ENCODE measurements around the gene RIMBP2.

Gene RIMBP2

DNA sequence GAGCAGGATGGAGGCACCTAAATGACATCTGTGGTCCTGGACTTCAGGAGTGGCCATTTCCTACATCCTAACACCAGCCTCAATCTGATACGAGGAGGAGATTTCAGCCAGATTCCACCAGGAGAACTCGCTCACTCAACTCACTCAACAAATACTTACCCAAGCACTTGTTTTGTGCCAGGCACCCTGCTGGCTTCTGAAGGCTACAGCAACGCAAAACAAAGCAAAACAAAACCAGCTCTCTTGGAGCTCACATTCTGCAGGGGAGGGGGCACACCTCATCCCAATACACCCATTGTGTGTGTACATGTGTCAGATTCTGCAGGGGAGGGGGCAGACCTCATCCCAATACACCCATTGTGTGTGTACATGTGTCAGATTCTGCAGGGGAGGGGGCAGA, 233.7 kb downstream of the RIMBP2 start:
- no peaks in the 10 kb centered on the region for H3K36me3 ChIP-seq (ENCODE audit: insufficient read depth)
- H3K4me2 ChIP-seq: no peak overlapping the region
- no peak overlapping the region for H2AFZ ChIP-seq (ENCODE audit: low read depth)
- H3K4me1 ChIP-seq (ENCODE audit: low read depth, poor library complexity, severe bottlenecking): no peaks in the 10 kb centered on the region
- H3K27me3 ChIP-seq (ENCODE audit: insufficient read depth, low read depth): no peaks in the 10 kb centered on the region
- no peak overlapping the region for H3K9ac ChIP-seq
- no peaks in the 10 kb centered on the region for H4K20me1 ChIP-seq (ENCODE audit: insufficient read depth)
- H3K27ac ChIP-seq: no peak overlapping the region
- TF ChIP-seq, protein P1, sequence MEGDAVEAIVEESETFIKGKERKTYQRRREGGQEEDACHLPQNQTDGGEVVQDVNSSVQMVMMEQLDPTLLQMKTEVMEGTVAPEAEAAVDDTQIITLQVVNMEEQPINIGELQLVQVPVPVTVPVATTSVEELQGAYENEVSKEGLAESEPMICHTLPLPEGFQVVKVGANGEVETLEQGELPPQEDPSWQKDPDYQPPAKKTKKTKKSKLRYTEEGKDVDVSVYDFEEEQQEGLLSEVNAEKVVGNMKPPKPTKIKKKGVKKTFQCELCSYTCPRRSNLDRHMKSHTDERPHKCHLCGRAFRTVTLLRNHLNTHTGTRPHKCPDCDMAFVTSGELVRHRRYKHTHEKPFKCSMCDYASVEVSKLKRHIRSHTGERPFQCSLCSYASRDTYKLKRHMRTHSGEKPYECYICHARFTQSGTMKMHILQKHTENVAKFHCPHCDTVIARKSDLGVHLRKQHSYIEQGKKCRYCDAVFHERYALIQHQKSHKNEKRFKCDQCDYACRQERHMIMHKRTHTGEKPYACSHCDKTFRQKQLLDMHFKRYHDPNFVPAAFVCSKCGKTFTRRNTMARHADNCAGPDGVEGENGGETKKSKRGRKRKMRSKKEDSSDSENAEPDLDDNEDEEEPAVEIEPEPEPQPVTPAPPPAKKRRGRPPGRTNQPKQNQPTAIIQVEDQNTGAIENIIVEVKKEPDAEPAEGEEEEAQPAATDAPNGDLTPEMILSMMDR (conservative IDR thresholded peaks at IDR 0.05; ENCODE audit: low read depth, low read length): no peak
- no peak overlapping the region for H3K4me3 ChIP-seq (IDR thresholded peaks at IDR 0.05; ENCODE audit: insufficient read depth, low read depth, low read length)
- H3K79me2 ChIP-seq (ENCODE audit: insufficient read depth, low read depth): no peaks in the 10 kb centered on the region

DNA sequence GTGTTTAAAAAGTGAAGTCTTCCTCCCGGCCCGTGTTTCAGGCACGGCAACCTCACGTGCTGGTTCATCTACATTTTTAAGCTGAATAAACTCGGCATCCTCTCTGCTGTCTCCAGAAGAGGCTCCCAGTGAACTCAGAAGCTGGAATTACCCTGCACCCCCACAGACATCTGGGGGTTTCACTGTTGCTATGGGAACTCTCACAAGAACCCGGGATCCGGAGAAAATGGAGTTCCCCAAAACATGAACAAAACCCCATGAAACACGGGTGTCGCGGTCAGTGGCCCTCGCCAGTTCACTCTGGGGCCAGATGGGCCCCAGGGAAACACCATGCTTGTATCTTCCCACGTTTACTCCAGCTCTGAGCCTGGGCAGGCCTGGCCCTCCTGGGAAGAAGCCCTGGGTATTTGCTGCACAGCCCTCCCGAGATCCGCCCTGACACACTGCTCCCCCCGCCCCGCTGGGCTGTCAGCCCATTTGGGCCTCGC, 234.7 kb downstream of the RIMBP2 start:
- TF ChIP-seq, protein P1 (conservative IDR thresholded peaks at IDR 0.05; ENCODE audit: low read depth, low read length): no peak

DNA sequence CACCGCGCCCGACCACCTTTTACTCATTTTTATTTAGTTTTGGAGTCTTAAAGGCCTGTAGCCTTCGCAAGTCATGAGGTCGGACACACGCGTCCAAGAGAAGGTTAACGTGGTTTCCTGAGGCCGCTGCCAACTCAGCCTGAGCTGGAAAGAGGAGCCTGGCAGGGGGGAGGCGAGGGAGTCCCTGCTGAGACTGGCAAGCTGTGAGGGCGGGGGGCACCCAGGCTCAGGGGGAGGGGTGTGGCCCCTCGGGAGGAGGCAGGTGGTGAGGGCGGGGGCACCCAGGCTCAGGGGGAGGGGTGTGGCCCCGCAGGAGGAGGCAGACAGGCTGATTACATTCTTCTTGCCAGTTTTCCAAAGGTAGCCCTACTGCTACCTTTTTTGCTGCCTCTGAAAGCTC, 235.2 kb downstream of the RIMBP2 start:
- Histone ChIP-seq H3K9ac (no peak overlapping the region), H2AFZ (ENCODE audit: low read depth) (no peak overlapping the region), H3K27me3 (ENCODE audit: insufficient read depth, low read depth) (no peaks in the 10 kb centered on the region), H3K27ac (no peak overlapping the region), H3K36me3 (ENCODE audit: insufficient read depth) (no peaks in the 10 kb centered on the region), H3K4me3 (IDR thresholded peaks at IDR 0.05; ENCODE audit: insufficient read depth, low read depth, low read length) (no peak overlapping the region), H3K4me1 (ENCODE audit: low read depth, poor library complexity, severe bottlenecking) (no peaks in the 10 kb centered on the region), H3K79me2 (ENCODE audit: insufficient read depth, low read depth) (no peaks in the 10 kb centered on the region), H3K4me2 (no peak overlapping the region), H4K20me1 (ENCODE audit: insufficient read depth) (no peaks in the 10 kb centered on the region)
- TF ChIP-seq, protein P1 (conservative IDR thresholded peaks at IDR 0.05; ENCODE audit: low read depth, low read length): no peak

More for the DNA sequence above, 234.7 kb downstream of the RIMBP2 start:
- no peak overlapping the region for H3K4me2 ChIP-seq
- no peak overlapping the region for H3K4me3 ChIP-seq (IDR thresholded peaks at IDR 0.05; ENCODE audit: insufficient read depth, low read depth, low read length)
- H3K36me3 ChIP-seq (ENCODE audit: insufficient read depth): no peaks in the 10 kb centered on the region
- H3K79me2 ChIP-seq (ENCODE audit: insufficient read depth, low read depth): no peaks in the 10 kb centered on the region
- H3K4me1 ChIP-seq (ENCODE audit: low read depth, poor library complexity, severe bottlenecking): no peaks in the 10 kb centered on the region
- no peak overlapping the region for H2AFZ ChIP-seq (ENCODE audit: low read depth)
- no peak overlapping the region for H3K9ac ChIP-seq
- H3K27me3 ChIP-seq (ENCODE audit: insufficient read depth, low read depth): no peaks in the 10 kb centered on the region
- no peaks in the 10 kb centered on the region for H4K20me1 ChIP-seq (ENCODE audit: insufficient read depth)
- no peak overlapping the region for H3K27ac ChIP-seq

DNA sequence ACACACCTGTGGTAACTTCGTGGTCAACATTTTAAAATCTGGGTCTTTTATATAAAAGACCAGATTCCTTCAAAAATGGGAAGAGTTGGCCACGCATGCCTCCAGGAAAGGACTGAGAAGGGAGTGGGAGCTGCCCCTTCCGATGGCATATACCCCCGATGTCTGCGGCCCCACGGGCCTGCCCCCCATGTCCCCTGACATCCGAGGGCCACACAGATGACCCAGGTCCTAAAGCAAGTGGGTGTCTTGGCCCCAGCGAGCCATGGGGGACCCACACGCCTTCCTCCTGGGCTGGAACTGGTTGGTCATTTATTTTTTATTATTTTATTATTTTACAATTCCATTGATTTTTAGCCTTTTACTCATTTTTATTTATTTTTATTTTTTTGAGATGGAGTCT, 235.9 kb downstream of the RIMBP2 start:
- Histone ChIP-seq H3K27ac (no peak overlapping the region), H2AFZ (ENCODE audit: low read depth) (no peak overlapping the region), H3K27me3 (ENCODE audit: insufficient read depth, low read depth) (no peaks in the 10 kb centered on the region), H3K9ac (no peak overlapping the region), H3K4me1 (ENCODE audit: low read depth, poor library complexity, severe bottlenecking) (no peaks in the 10 kb centered on the region), H4K20me1 (ENCODE audit: insufficient read depth) (no peaks in the 10 kb centered on the region), H3K36me3 (ENCODE audit: insufficient read depth) (no peaks in the 10 kb centered on the region), H3K4me3 (IDR thresholded peaks at IDR 0.05; ENCODE audit: insufficient read depth, low read depth, low read length) (no peak overlapping the region), H3K79me2 (ENCODE audit: insufficient read depth, low read depth) (no peaks in the 10 kb centered on the region), H3K4me2 (no peak overlapping the region)
- TF ChIP-seq, protein P1 (conservative IDR thresholded peaks at IDR 0.05; ENCODE audit: low read depth, low read length): no peak
